Osteocyte (in vitro differentiated cells): ENCODE results near the gene BABAM2. TPM values are rescaled to one million over a fixed set of nuclear protein-coding genes. Genes with fewer than 3 reads are reported as not detected.

Experiments
- DNase-seq: peaks from one replicate; pipeline ENCODE4 v3.0.0; 2021; ENCODE audit warnings: mixed read lengths; ENCODE audit not compliant: unreplicated experiment; ENCODE audit errors: extremely low spot score
- H3K27ac Mint-ChIP-seq: one replicate; pipeline ENCODE4 v1.8.0; 2021; ENCODE audit warnings: mild to moderate bottlenecking, mixed read lengths; ENCODE audit not compliant: unreplicated experiment
- H3K27me3 Mint-ChIP-seq: one replicate; pipeline ENCODE4 v1.8.0; 2021; ENCODE audit warnings: mixed read lengths; ENCODE audit not compliant: unreplicated experiment
- H3K36me3 Mint-ChIP-seq: one replicate; pipeline ENCODE4 v1.8.0; 2021; ENCODE audit warnings: mixed read lengths; ENCODE audit not compliant: unreplicated experiment
- H3K4me1 Mint-ChIP-seq: one replicate; pipeline ENCODE4 v1.8.0; 2021; ENCODE audit warnings: mixed read lengths; ENCODE audit not compliant: unreplicated experiment
- H3K4me3 Mint-ChIP-seq: one replicate; pipeline ENCODE4 v1.8.0; 2021; ENCODE audit warnings: mild to moderate bottlenecking, moderate library complexity, mixed read lengths; ENCODE audit not compliant: unreplicated experiment
- H3K9me3 Mint-ChIP-seq: one replicate; pipeline ENCODE4 v1.8.0; 2021; ENCODE audit warnings: mixed read lengths; ENCODE audit not compliant: unreplicated experiment
- CTCF ChIP-seq: fragments of 200-600 bp; sonication (generic); IDR thresholded peaks from 2 replicates; pipeline ENCODE4 v1.5.0; 2021; ENCODE audit warnings: antibody characterized with exemption, mild to moderate bottlenecking, moderate library complexity
- total RNA-seq: library from RNA; stranded (reverse); gene quantifications from 2 replicates; pipeline ENCODE4 v1.2.1, GENCODE V29; 2021

Gene BABAM2
- total RNA-seq, 1 donor from 2014 or later = 43.6 TPM

- Mint-ChIP-seq H3K27me3 (no peaks in the 10 kb centered on the region), H3K4me3 (no peak overlapping the region), H3K27ac (no peak overlapping the region), H3K4me1 (peaks cover 8% of the 10 kb centered on the region), H3K9me3 (peaks cover 5% of the 10 kb centered on the region), H3K36me3 (peaks cover 15% of the 10 kb centered on the region)
- no peak for DNase-seq
- no peak for TF ChIP-seq CTCF
Measured at GRCh38 chr2:28148000-28148399, 257.5 kb downstream of the BABAM2 start.

DNA sequence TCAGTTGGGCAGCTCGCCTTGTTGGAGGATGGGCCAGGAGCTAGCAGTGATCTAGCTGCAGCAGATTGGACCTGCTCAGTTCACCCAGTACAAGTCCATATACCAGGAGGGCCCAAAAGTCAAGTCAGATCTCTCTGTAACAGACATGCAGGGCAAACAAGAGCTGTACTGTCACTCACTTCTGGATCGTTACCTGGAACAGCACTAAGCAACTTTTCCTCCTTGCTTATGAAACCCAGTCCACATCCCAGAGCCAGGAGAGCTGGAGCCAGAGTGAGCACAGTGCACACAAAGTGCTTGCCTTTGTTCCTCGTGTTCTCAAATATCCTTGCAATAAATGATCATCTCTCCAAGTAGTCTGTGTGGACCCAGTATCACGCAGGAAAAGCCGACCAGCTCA is 258.0 kb downstream of the BABAM2 start:
- Mint-ChIP-seq H3K4me3 (no peak overlapping the region), H3K4me1 (peaks cover 14% of the 10 kb centered on the region), H3K9me3 (peaks cover 5% of the 10 kb centered on the region), H3K27ac (no peak overlapping the region), H3K36me3 (peaks cover 15% of the 10 kb centered on the region), H3K27me3 (no peaks in the 10 kb centered on the region)
- DNase-seq = no peak
- TF ChIP-seq CTCF = no peak

- no peak overlapping the region for H3K4me3 Mint-ChIP-seq
- no peak overlapping the region for H3K27ac Mint-ChIP-seq
- no peak for DNase-seq
- H3K4me1 Mint-ChIP-seq = peaks cover 21% of the 10 kb centered on the region
- peaks cover 10% of the 10 kb centered on the region for H3K9me3 Mint-ChIP-seq
- no peak for TF ChIP-seq CTCF
- peaks cover 19% of the 10 kb centered on the region for H3K36me3 Mint-ChIP-seq
- H3K27me3 Mint-ChIP-seq = no peaks in the 10 kb centered on the region
Measured at GRCh38 chr2:28150236-28150915, 259.8 kb downstream of the BABAM2 start.

GRCh38 chr2:28150994-28151393 is 260.5 kb downstream of the BABAM2 start:
- DNase-seq = no peak
- H3K36me3 Mint-ChIP-seq = peaks cover 16% of the 10 kb centered on the region
- no peak for TF ChIP-seq CTCF
- H3K27me3 Mint-ChIP-seq = no peaks in the 10 kb centered on the region
- H3K4me1 Mint-ChIP-seq = peaks cover 21% of the 10 kb centered on the region
- H3K27ac Mint-ChIP-seq = no peak overlapping the region
- peaks cover 14% of the 10 kb centered on the region for H3K9me3 Mint-ChIP-seq
- H3K4me3 Mint-ChIP-seq = no peak overlapping the region

DNA sequence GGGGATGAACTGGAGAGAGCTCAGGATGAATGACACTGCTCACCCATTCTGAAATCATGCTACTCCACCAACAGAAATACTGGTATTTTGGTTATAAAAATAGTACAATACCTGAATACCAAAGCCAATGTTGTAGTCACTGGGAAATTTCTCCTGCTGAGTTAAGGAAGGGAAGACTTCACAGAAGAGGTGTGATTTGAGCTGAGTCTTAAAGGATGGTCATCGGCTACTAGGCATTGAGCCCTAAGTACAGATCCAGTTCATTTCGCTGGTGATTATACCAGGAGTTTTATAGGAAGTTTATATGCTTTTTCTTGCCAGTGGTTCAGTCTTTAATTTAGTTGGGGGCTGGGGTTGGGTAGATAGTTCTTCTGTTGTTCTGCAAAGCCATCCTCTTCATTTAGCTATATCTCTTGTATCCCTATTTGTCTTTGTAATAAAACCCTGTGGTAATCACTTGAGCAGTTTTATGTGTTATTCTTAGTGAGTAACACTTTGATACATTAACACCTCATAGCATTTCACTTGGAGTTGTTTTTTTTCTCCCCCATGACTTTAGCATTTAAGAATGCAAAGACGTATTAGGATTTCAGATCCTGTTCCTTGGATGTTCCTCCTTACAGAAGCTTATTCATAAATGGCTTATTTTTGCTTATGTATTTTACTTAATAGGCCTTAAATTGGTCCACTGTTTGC is 262.2 kb downstream of the BABAM2 start:
- H3K27me3 Mint-ChIP-seq = no peaks in the 10 kb centered on the region
- TF ChIP-seq CTCF = no peak
- no peak overlapping the region for H3K27ac Mint-ChIP-seq
- peaks cover 21% of the 10 kb centered on the region for H3K4me1 Mint-ChIP-seq
- peaks cover 15% of the 10 kb centered on the region for H3K36me3 Mint-ChIP-seq
- peaks cover 12% of the 10 kb centered on the region for H3K9me3 Mint-ChIP-seq
- DNase-seq = no peak
- H3K4me3 Mint-ChIP-seq = no peak overlapping the region
